ENCODE measurements around the gene FBRS.

Gene FBRS

GRCh38 chr16:30644334-30644830 lies 13.8 kb upstream of the FBRS start:
- no peak for DNase-seq (ENCODE audit: low read depth in 2 of 2, low spot score in 1 of 2)

GRCh38 chr16:30645727-30646126 lies 12.5 kb upstream of the FBRS start:
- no peak for DNase-seq (ENCODE audit: low read depth in 2 of 2, low spot score in 1 of 2)

GRCh38 chr16:30647274-30647571 lies 11.0 kb upstream of the FBRS start:
- no peak for DNase-seq (ENCODE audit: low read depth in 2 of 2, low spot score in 1 of 2)

- no peak for DNase-seq (ENCODE audit: low read depth in 2 of 2, low spot score in 1 of 2)
Observed at GRCh38 chr16:30649725-30650368, 8.4 kb upstream of the FBRS start.

GRCh38 chr16:30650369-30651123 lies 7.7 kb upstream of the FBRS start, which contains the start of gene PRR14:
PRR14 (plus strand) TSS chr16:30650960; CDS start chr16:30651646, 686 bp downstream.
- DNase-seq (ENCODE audit: low read depth in 2 of 2, low spot score in 1 of 2), result peak; percentile 95 to 98

- DNase-seq (ENCODE audit: low read depth in 2 of 2, low spot score in 1 of 2), result peak; percentile 33 to 59
Observed at GRCh38 chr16:30651124-30652004, 6.9 kb upstream of the FBRS start.

GRCh38 chr16:30652005-30652296 lies 6.3 kb upstream of the FBRS start:
- DNase-seq (ENCODE audit: low read depth in 2 of 2, low spot score in 1 of 2), result no peak

GRCh38 chr16:30652718-30653117 lies 5.5 kb upstream of the FBRS start:
- no peak for DNase-seq (ENCODE audit: low read depth in 2 of 2, low spot score in 1 of 2)

- DNase-seq (ENCODE audit: low read depth in 2 of 2, low spot score in 1 of 2), result no peak
Observed at GRCh38 chr16:30654856-30655255, 3.4 kb upstream of the FBRS start.

GRCh38 chr16:30655815-30656347 lies 2.4 kb upstream of the FBRS start:
- no peak for DNase-seq (ENCODE audit: low read depth in 2 of 2, low spot score in 1 of 2)

GRCh38 chr16:30656388-30656787 lies 1.8 kb upstream of the FBRS start:
- DNase-seq (ENCODE audit: low read depth in 2 of 2, low spot score in 1 of 2), result no peak

- DNase-seq (ENCODE audit: low read depth in 2 of 2, low spot score in 1 of 2), result no peak
Observed at GRCh38 chr16:30656974-30657865, 1.0 kb upstream of the FBRS start.

GRCh38 chr16:30658731-30659506 lies 688 bp downstream of the FBRS start:
- DNase-seq (ENCODE audit: low read depth in 2 of 2, low spot score in 1 of 2), result peak in 1 of 2 donors; percentile 93

- DNase-seq (ENCODE audit: low read depth in 2 of 2, low spot score in 1 of 2), result peak in 1 of 2 donors; percentile 39
Observed at GRCh38 chr16:30659507-30660423, 1.5 kb downstream of the FBRS start.

GRCh38 chr16:30660424-30661261 lies 2.4 kb downstream of the FBRS start:
- DNase-seq (ENCODE audit: low read depth in 2 of 2, low spot score in 1 of 2), result peak in 1 of 2 donors; percentile 73

- DNase-seq (ENCODE audit: low read depth in 2 of 2, low spot score in 1 of 2), result no peak
Observed at GRCh38 chr16:30662449-30662848, 4.2 kb downstream of the FBRS start.

GRCh38 chr16:30663038-30663437 lies 4.8 kb downstream of the FBRS start:
- no peak for DNase-seq (ENCODE audit: low read depth in 2 of 2, low spot score in 1 of 2)

GRCh38 chr16:30663820-30664219 lies 5.6 kb downstream of the FBRS start:
- no peak for DNase-seq (ENCODE audit: low read depth in 2 of 2, low spot score in 1 of 2)
